ENCODE data around the gene POGLUT2. TPM values are rescaled to one million over a fixed set of nuclear protein-coding genes. Genes with fewer than 3 reads are reported as not detected.
"Not testable (repeated sequence)": the region's sequence is repeated elsewhere in the genome, so short reads cannot be mapped to it uniquely, and the experiment has no call there.

The POGLUT2 gene
- total RNA-seq, 2 donors from 2014 or later, result 5.4 to 5.5 TPM

DNA sequence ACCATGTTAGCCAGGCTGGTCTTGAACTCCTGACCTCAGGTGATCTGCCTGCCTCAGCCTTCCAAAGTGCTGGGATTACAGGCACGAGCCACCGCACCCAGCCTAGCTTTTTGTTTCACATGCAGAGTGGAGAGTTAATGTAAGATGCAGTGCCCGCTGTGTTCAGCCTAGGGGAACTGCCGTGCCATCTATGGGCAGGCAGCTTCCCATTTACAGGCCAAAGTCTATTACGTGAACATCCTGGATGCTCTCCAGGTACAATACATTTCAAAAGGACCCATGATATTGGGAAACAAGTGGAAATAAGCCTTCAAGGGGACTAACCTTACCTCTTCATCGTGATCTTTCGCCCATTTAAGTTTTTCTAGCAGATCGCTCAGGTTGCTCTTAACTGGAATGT is 10.1 kb downstream of the POGLUT2 start:
- Mint-ChIP-seq H3K4me3 (no peak overlapping the region), H3K27ac (no peak overlapping the region), H3K9me3 (no peaks in the 10 kb centered on the region), H3K36me3 (peaks cover 4% of the 10 kb centered on the region), H3K4me1 (ENCODE audit: low read depth in 2 of 2) (no peaks in the 10 kb centered on the region), H3K27me3 (no peaks in the 10 kb centered on the region)
- ATAC-seq (no peak), DNase-seq (ENCODE audit: low spot score) (no peak)

GRCh38 chr13:102784483-102784882 is 14.3 kb downstream of the POGLUT2 start:
- Mint-ChIP-seq H3K4me3 (no peak overlapping the region), H3K4me1 (ENCODE audit: low read depth in 2 of 2) (peaks cover 4 to 15% of the 10 kb centered on the region in 2 donors), H3K9me3 (peaks cover 5% of the 10 kb centered on the region), H3K27me3 (no peaks in the 10 kb centered on the region), H3K27ac (no peak overlapping the region), H3K36me3 (peaks cover 11% of the 10 kb centered on the region)
- no peak for ATAC-seq
- DNase-seq (ENCODE audit: low spot score), result no peak

DNA sequence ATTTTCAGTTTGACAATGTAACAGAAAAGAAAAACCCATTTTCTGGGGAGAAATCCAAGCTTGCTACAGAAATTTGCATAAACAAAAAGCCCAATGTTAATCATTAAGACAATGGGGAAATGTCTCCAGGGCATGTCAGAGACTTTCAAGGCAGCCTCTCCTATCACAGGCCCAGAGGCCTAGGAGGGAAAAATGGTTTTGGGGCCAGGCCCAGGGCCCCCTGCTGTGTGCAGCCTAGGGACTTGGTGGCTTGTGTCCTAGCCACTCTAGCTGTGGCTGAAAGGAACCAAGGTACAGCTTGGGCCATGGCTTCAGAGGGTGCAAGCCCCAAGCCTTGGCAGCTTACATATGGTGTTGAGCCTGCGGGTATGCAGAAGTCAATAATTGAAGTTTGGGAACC is 17.2 kb downstream of the POGLUT2 start:
- H3K36me3 Mint-ChIP-seq, result peaks cover 11% of the 10 kb centered on the region
- ATAC-seq, result no peak
- H3K4me3 Mint-ChIP-seq, result no peak overlapping the region
- peaks cover 9 to 20% of the 10 kb centered on the region in 2 donors for H3K4me1 Mint-ChIP-seq (ENCODE audit: low read depth in 2 of 2)
- no peak overlapping the region for H3K27ac Mint-ChIP-seq
- peaks cover 5% of the 10 kb centered on the region for H3K9me3 Mint-ChIP-seq
- DNase-seq (ENCODE audit: low spot score), result no peak
- no peaks in the 10 kb centered on the region for H3K27me3 Mint-ChIP-seq

GRCh38 chr13:102780656-102781055 is 18.1 kb downstream of the POGLUT2 start:
- not testable (repeated sequence) for DNase-seq (ENCODE audit: low spot score); H3K27me3 Mint-ChIP-seq; H3K9me3 Mint-ChIP-seq; ATAC-seq
- H3K4me1 Mint-ChIP-seq (ENCODE audit: low read depth in 2 of 2), result peaks cover 9 to 20% of the 10 kb centered on the region in 2 donors
- H3K27ac Mint-ChIP-seq, result peak overlapping the region in 1 of 2 donors; percentile 89
- peaks cover 11% of the 10 kb centered on the region for H3K36me3 Mint-ChIP-seq
- peak overlapping the region; percentile 4 for H3K4me3 Mint-ChIP-seq

DNA sequence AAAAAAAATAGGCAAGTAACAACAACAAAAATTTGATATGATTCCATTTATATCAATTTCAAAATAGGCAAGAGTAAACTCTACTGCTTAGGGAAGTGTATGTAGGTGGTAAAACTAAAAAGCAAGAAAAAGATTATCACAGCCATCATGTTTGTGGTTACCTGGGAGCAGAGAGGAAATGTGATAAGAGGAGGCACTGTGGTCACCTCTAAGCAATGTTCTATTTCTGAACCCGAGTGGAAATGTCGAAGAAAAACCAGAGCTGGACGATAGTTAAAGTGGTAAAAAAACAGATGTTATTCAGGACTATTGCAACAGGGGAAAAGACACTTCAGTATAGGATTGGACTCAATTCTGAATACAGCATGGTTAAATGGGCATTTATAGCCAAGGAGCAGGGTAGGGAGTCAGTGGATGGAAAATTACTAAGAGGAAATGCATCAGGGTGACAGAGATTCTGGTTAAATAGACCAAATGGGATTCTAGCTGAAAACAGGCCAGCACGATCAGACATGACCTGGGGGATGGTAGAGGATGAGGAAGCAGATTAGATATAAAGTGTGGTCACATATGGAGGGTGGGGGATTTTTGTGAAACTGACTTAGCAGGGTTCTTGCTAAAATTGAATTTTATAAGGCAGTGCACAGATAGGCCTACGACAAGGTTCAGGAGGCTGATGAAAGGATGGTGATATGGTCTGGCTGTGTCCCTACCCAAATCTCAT is 19.2 kb downstream of the POGLUT2 start:
- DNase-seq (ENCODE audit: low spot score) (no peak), ATAC-seq (peak; percentile 60 to 78)
- H3K36me3 Mint-ChIP-seq, result peaks cover 11% of the 10 kb centered on the region
- H3K27me3 Mint-ChIP-seq, result no peaks in the 10 kb centered on the region
- peaks cover 5% of the 10 kb centered on the region for H3K9me3 Mint-ChIP-seq
- peaks cover 14 to 26% of the 10 kb centered on the region in 2 donors for H3K4me1 Mint-ChIP-seq (ENCODE audit: low read depth in 2 of 2)
- H3K27ac Mint-ChIP-seq, result peak overlapping the region; percentile 82 to 89
- peak overlapping the region; percentile 80 for H3K4me3 Mint-ChIP-seq

GRCh38 chr13:102777736-102778135 is 21.0 kb downstream of the POGLUT2 start:
- peaks cover 11% of the 10 kb centered on the region for H3K36me3 Mint-ChIP-seq
- H3K4me3 Mint-ChIP-seq, result no peak overlapping the region
- peak overlapping the region in 1 of 2 donors; percentile 89 for H3K27ac Mint-ChIP-seq
- no peak for DNase-seq (ENCODE audit: low spot score)
- peaks cover 5% of the 10 kb centered on the region for H3K9me3 Mint-ChIP-seq
- no peak for ATAC-seq
- H3K4me1 Mint-ChIP-seq (ENCODE audit: low read depth in 2 of 2), result peaks cover 26 to 35% of the 10 kb centered on the region in 2 donors
- no peaks in the 10 kb centered on the region for H3K27me3 Mint-ChIP-seq

DNA sequence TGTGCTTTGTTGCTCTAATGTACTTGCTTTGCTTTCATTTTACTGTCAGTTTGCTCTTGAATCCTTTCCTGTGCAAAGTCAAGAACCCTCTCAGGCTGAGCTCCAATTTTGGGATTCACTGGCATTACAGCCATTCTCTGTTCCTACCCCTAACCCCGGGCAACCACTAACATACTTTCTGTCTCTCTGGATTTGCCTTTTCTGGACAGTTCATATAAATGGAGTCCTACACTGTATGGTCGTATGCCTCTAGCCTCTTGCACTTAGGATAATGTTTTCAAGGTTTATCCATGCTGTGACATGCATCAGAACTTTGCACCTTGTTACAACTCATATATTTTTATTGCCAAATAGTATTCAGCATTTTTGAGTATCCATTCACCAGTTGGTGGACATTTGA is 22.5 kb downstream of the POGLUT2 start:
- DNase-seq (ENCODE audit: low spot score) (no peak), ATAC-seq (no peak)
- Mint-ChIP-seq H3K4me1 (ENCODE audit: low read depth in 2 of 2) (peaks cover 36 to 43% of the 10 kb centered on the region in 2 donors), H3K36me3 (peaks cover 14% of the 10 kb centered on the region), H3K27ac (no peak overlapping the region), H3K4me3 (no peak overlapping the region), H3K9me3 (peaks cover 4% of the 10 kb centered on the region), H3K27me3 (no peaks in the 10 kb centered on the region)

GRCh38 chr13:102774591-102775520 is 23.9 kb downstream of the POGLUT2 start:
- Mint-ChIP-seq H3K4me1 (ENCODE audit: low read depth in 2 of 2) (peaks cover 37 to 43% of the 10 kb centered on the region in 2 donors), H3K27me3 (no peaks in the 10 kb centered on the region), H3K9me3 (no peaks in the 10 kb centered on the region), H3K36me3 (peaks cover 10% of the 10 kb centered on the region), H3K4me3 (peak overlapping the region; percentile 86), H3K27ac (peak overlapping the region; percentile 78 to 82)
- DNase-seq (ENCODE audit: low spot score) (no peak), ATAC-seq (no peak)

- peaks cover 33 to 38% of the 10 kb centered on the region in 2 donors for H3K4me1 Mint-ChIP-seq (ENCODE audit: low read depth in 2 of 2)
- peak overlapping the region; percentile 78 to 82 for H3K27ac Mint-ChIP-seq
- no peak for ATAC-seq
Measured at GRCh38 chr13:102774214-102774568, 24.6 kb downstream of the POGLUT2 start.

GRCh38 chr13:102773441-102774213 is 25.1 kb downstream of the POGLUT2 start, which contains the start of gene TEX30:
TEX30 (minus strand) TSS chr13:102773786; CDS start chr13:102770026, 3,760 bp downstream.
- Mint-ChIP-seq H3K27me3 (no peaks in the 10 kb centered on the region), H3K36me3 (peaks cover 6% of the 10 kb centered on the region), H3K27ac (peak within 1 kb of the TSS; percentile 78 to 82), H3K4me3 (peak within 1 kb of the TSS; percentile 86), H3K4me1 (ENCODE audit: low read depth in 2 of 2) (peaks cover 31 to 37% of the 10 kb centered on the region in 2 donors), H3K9me3 (no peaks in the 10 kb centered on the region)
- DNase-seq (ENCODE audit: low spot score) (peak; percentile 92), ATAC-seq (peak; percentile 97 to 98)

More at GRCh38 chr13:102774214-102774568, 24.6 kb downstream of the POGLUT2 start:
- Mint-ChIP-seq H3K9me3 (no peaks in the 10 kb centered on the region), H3K4me3 (peak overlapping the region; percentile 86), H3K36me3 (peaks cover 6% of the 10 kb centered on the region), H3K27me3 (no peaks in the 10 kb centered on the region)
- DNase-seq (ENCODE audit: low spot score), result no peak

DNA sequence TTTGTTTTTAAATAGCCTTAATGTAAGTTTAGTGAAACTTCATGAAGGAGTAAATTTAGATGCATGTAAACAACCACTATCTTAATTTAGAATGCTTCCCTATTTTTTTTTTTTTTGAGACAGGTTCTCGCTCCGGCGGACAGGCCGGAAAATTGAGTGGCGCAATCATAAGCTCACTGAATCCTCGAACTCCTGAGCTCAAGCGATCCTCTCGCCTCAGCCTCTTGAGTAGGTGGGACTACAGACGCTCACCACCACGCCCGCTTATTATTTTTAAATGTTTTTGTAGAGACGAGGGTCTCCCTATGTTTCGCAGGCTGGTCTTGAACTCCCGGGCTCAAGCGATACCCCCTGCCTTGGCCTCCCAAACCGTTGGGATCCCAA is 26.7 kb downstream of the POGLUT2 start:
- no peaks in the 10 kb centered on the region for H3K27me3 Mint-ChIP-seq
- no peak for DNase-seq (ENCODE audit: low spot score)
- H3K4me1 Mint-ChIP-seq (ENCODE audit: low read depth in 2 of 2), result peaks cover 31 to 37% of the 10 kb centered on the region in 2 donors
- no peaks in the 10 kb centered on the region for H3K9me3 Mint-ChIP-seq
- H3K4me3 Mint-ChIP-seq, result peak overlapping the region; percentile 86
- peaks cover 6% of the 10 kb centered on the region for H3K36me3 Mint-ChIP-seq
- ATAC-seq, result no peak
- peak overlapping the region in 1 of 2 donors; percentile 78 for H3K27ac Mint-ChIP-seq

DNA sequence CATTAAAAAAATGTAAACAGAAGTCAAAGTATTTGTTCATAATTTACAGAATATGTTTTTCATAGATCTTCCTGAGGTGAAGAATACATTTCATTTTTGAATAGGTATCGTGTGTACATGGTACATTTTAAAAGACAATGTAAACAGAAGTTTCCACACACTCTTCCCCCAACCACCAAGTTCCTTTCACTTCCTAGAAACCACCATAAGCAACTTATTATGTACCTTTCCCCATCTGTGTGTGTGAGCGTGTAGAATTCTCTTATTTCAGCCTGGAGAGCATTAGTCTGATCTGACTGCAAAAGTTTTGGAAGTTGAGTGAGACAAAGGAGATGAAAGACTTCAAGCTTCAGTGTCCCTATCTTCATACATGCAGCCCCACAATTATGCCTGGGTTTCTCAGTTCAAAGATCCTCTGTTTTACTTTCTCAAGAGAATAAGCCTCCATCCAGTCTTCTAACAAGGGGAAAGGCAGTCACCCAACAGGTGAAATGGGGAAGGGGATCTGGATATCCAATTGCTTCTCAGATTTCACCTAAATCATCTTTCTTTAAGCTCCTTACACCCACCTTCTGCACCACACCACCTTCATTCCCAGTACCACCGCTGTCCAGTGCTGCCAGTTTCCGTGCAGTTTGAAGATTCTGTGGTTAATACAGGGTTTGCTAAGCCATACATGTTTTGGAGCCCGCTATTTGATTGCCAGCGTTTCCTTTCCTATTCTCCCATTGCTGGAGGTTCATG is 27.3 kb downstream of the POGLUT2 start:
- H3K27ac Mint-ChIP-seq, result peak overlapping the region in 1 of 2 donors; percentile 78
- H3K36me3 Mint-ChIP-seq, result peaks cover 6% of the 10 kb centered on the region
- no peaks in the 10 kb centered on the region for H3K27me3 Mint-ChIP-seq
- peak overlapping the region; percentile 86 for H3K4me3 Mint-ChIP-seq
- no peak for ATAC-seq
- peaks cover 31 to 37% of the 10 kb centered on the region in 2 donors for H3K4me1 Mint-ChIP-seq (ENCODE audit: low read depth in 2 of 2)
- no peak for DNase-seq (ENCODE audit: low spot score)
- no peaks in the 10 kb centered on the region for H3K9me3 Mint-ChIP-seq

GRCh38 chr13:102770435-102770834 is 28.3 kb downstream of the POGLUT2 start:
- no peak overlapping the region for H3K27ac Mint-ChIP-seq
- ATAC-seq (no peak), DNase-seq (ENCODE audit: low spot score) (no peak)
- H3K27me3 Mint-ChIP-seq, result no peaks in the 10 kb centered on the region
- no peak overlapping the region for H3K4me3 Mint-ChIP-seq
- no peaks in the 10 kb centered on the region for H3K9me3 Mint-ChIP-seq
- peaks cover 31 to 37% of the 10 kb centered on the region in 2 donors for H3K4me1 Mint-ChIP-seq (ENCODE audit: low read depth in 2 of 2)
- peaks cover 6% of the 10 kb centered on the region for H3K36me3 Mint-ChIP-seq
